Measurements from ENCODE around the gene EHD4. TPM values are rescaled to one million over a fixed set of nuclear protein-coding genes. Genes with fewer than 3 reads are reported as not detected.

Gene EHD4
- total RNA-seq, 4 donors from 2014 or later: 13.2 to 31.5 (median 22.0) TPM

- H3K4me1 ChIP-seq: peaks cover 0 to 13% (median 0%) of the 10 kb centered on the region in 4 donors
- no peaks in the 10 kb centered on the region for H3K9me3 ChIP-seq
- no peaks in the 10 kb centered on the region for H3K27me3 ChIP-seq
- H3K36me3 ChIP-seq: peaks cover 0 to 5% (median 0%) of the 10 kb centered on the region in 3 donors
- no peak for TF ChIP-seq EP300 (IDR thresholded peaks at IDR 0.05)
- TF ChIP-seq CTCF (IDR thresholded peaks at IDR 0.05): no peak
- no peak for TF ChIP-seq POLR2A (IDR thresholded peaks at IDR 0.05)
- no peak for DNase-seq (ENCODE audit: low spot score in 2 of 2)
- 85% methylated on average over 15 to 16 of the region's 18 CpGs for WGBS, 2 donors
- peak overlapping the region in 1 of 4 donors; percentile 43 for H3K27ac ChIP-seq
- H3K4me3 ChIP-seq: no peak overlapping the region
Measured at GRCh38 chr15:41865490-41866055, 106.8 kb downstream of the EHD4 start.

GRCh38 chr15:41862515-41863116, 109.7 kb downstream of the EHD4 start:
- Histone ChIP-seq H3K9me3 (no peaks in the 10 kb centered on the region), H3K4me3 (no peak overlapping the region), H3K27me3 (no peaks in the 10 kb centered on the region), H3K4me1 (peaks cover 0 to 12% (median 0%) of the 10 kb centered on the region in 4 donors), H3K27ac (no peak overlapping the region), H3K36me3 (peaks cover 0 to 5% (median 0%) of the 10 kb centered on the region in 3 donors)
- 76 to 77% methylated on average over 16 to 19 of the region's 19 CpGs for WGBS, 2 donors
- no peak for DNase-seq (ENCODE audit: low spot score in 2 of 2)
- TF ChIP-seq EP300 (IDR thresholded peaks at IDR 0.05): no peak
- no peak for TF ChIP-seq POLR2A (IDR thresholded peaks at IDR 0.05)

GRCh38 chr15:41861736-41862356, 110.5 kb downstream of the EHD4 start:
- H3K27ac ChIP-seq: no peak overlapping the region
- peaks cover 0 to 3% of the 10 kb centered on the region in 2 donors for H3K27me3 ChIP-seq
- no peaks in the 10 kb centered on the region for H3K9me3 ChIP-seq
- TF ChIP-seq EP300 (IDR thresholded peaks at IDR 0.05) (no peak), POLR2A (IDR thresholded peaks at IDR 0.05) (no peak), CTCF (IDR thresholded peaks at IDR 0.05) (no peak)
- no peak for DNase-seq (ENCODE audit: low spot score in 2 of 2)
- no peak overlapping the region for H3K4me3 ChIP-seq
- H3K4me1 ChIP-seq: peaks cover 0 to 10% (median 0%) of the 10 kb centered on the region in 4 donors
- H3K36me3 ChIP-seq: peaks cover 0 to 5% (median 0%) of the 10 kb centered on the region in 3 donors
- WGBS, 2 donors: 86 to 93% methylated on average over 17 to 18 of the region's 18 CpGs

GRCh38 chr15:41860049-41860828, 112.1 kb downstream of the EHD4 start:
- peaks cover 0 to 3% (median 0%) of the 10 kb centered on the region in 4 donors for H3K4me1 ChIP-seq
- TF ChIP-seq CTCF (IDR thresholded peaks at IDR 0.05): no peak
- TF ChIP-seq EP300 (IDR thresholded peaks at IDR 0.05): no peak
- no peak for TF ChIP-seq POLR2A (IDR thresholded peaks at IDR 0.05)
- 51 to 54% methylated on average over 14 to 15 of the region's 15 CpGs for WGBS, 2 donors
- H3K9me3 ChIP-seq: no peaks in the 10 kb centered on the region
- H3K27ac ChIP-seq: no peak overlapping the region
- H3K4me3 ChIP-seq: no peak overlapping the region
- H3K36me3 ChIP-seq: peaks cover 0 to 5% (median 0%) of the 10 kb centered on the region in 3 donors
- DNase-seq (ENCODE audit: low spot score in 2 of 2): no peak
- H3K27me3 ChIP-seq: peaks cover 0 to 16% of the 10 kb centered on the region in 2 donors

GRCh38 chr15:41858756-41859155, 113.6 kb downstream of the EHD4 start:
- 85 to 94% methylated on average over 8 to 15 of the region's 15 CpGs for WGBS, 2 donors
- no peaks in the 10 kb centered on the region for H3K9me3 ChIP-seq

More at GRCh38 chr15:41858756-41859155, 113.6 kb downstream of the EHD4 start:
- DNase-seq (ENCODE audit: low spot score in 2 of 2): no peak
- Histone ChIP-seq H3K36me3 (peaks cover 0 to 5% (median 0%) of the 10 kb centered on the region in 3 donors), H3K4me1 (peaks cover 0 to 3% (median 0%) of the 10 kb centered on the region in 4 donors), H3K27me3 (peaks cover 0 to 29% of the 10 kb centered on the region in 2 donors), H3K4me3 (no peak overlapping the region), H3K27ac (no peak overlapping the region)
- TF ChIP-seq CTCF (IDR thresholded peaks at IDR 0.05) (no peak), EP300 (IDR thresholded peaks at IDR 0.05) (no peak)
